ENCODE results near the gene TENT5A.
"Not testable (repeated sequence)": the region's sequence is repeated elsewhere in the genome, so short reads cannot be mapped to it uniquely, and the experiment has no call there.

Gene TENT5A

DNA sequence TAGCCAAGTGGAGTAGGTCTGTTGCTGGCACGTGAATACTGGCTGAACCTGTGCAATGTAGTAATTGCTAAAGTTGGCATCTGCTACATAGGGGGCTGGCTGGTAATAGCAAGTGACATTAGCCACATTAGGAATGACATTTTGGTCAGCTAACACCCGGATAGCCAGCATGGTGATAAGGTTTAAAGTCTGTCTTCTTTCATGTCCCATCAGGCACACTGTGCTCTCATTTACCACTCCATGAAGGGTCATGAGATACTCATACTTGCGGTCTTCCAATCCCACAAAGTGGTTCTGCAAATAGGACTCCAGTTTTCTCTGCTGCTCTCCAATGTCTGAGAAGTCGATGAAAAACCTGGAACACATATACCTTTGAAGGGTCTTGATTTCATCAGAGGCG, 2.8 kb downstream of the TENT5A start:
- DNase-seq: no peak

DNA sequence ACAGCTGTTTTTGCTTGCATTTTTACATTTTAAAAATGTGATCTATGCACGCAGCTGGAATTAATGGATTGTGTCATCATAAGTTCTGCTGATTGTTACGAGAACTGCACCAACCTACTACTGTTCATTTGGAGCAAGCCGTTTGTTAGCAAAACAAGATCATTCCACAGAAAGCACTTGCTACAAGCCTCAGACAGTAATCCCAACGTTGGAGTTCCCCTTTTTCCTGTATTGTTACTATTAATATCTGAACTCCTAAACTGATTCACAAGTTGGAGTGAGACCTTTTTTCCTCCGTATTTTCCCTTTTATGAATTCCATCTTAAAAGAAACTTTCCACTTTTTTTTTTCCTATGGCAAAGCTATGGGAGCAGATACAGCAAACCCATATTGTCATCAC, 3.5 kb downstream of the TENT5A start:
- no peak for DNase-seq

DNA sequence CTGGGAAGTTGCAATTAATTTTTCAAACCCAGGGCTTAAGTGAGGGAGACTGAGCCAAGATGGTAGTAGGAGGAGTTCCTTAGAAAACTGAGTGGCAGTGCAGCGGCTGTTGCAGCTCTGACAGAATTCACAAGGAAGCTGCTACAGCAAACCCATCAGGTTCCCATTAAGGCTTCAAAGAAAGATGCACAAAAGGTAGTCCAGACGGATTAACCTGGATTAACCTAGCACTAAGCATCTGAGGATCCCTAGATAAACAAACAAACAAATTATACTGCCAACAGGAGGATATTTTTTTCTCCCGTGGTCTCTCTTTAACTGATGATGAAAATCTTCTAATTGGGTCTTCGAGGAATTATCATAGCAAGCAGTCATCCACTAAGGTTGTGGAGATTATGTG, 5.2 kb downstream of the TENT5A start:
- DNase-seq: no peak

DNA sequence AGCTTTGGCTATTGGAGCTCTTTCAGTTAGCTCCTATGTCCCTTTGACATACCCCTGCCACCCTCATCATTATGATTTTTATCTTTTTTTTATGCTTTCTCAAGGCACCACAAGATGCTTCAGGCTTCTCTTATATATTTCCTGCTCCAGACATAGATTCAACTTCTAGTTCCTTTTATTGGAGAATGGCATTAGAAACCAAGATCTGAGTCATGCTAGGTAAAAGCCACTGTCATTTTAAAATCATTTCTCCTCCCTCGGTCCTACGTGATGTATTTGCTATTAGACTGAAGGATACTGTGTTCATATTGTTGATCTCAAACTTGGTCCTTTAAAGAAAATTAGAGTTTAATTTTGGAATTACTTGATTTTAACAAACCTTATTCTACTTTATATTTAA, 8.3 kb downstream of the TENT5A start:
- DNase-seq: no peak

DNA sequence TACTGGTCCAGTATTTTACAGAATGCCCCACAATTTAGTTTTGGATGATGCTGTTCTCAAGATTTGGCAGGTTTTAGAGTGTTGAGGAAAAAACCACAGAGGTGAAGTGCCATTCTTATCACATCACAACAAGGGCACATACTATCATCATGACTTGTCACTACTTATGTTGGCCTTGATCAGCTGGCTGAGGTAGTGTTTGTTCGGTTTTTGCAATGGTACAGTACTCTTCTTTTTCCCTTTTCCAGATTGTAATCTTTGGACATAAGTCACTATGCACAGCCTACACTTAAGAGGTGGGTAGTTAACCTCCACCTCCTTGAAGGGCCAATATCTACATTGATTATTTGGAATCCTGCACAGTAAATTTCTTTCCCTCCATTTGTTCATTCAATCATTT, 8.8 kb downstream of the TENT5A start:
- DNase-seq: no peak

DNA sequence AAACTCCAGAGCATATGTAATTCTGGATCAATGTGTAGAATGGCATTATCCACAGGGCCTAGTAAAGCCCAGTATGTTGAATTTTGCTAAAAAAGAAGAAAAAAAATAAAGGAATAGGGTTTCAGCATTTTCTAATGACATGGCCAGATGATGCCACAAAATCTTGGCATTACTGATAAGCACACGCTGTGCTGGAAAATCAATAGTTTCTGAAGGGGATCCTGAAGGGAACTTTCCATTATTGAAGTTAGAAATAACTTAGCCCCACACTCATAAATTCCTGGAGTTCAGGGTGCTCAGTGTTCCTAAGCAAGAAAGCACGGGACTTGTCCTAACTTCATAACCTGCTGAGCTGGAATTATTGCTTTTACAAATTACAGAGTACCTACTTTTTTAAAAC, 10.8 kb downstream of the TENT5A start:
- DNase-seq: no peak

DNA sequence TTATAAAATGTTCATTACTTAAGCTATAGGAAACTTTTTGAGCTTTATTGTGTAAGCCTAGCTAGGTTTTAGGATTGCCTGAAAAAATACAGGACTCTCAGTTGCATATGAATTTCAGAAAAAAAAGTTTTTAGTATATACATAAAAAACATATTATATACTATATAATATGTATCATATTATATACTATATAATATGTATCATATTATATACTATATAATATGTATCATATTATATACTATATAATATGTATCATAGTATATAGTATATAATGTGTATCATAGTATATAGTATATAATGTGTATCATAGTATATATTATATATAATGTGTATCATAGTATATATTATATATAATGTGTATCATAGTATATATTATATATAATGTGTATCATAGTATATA, 11.9 kb downstream of the TENT5A start:
- DNase-seq: not testable (repeated sequence)

DNA sequence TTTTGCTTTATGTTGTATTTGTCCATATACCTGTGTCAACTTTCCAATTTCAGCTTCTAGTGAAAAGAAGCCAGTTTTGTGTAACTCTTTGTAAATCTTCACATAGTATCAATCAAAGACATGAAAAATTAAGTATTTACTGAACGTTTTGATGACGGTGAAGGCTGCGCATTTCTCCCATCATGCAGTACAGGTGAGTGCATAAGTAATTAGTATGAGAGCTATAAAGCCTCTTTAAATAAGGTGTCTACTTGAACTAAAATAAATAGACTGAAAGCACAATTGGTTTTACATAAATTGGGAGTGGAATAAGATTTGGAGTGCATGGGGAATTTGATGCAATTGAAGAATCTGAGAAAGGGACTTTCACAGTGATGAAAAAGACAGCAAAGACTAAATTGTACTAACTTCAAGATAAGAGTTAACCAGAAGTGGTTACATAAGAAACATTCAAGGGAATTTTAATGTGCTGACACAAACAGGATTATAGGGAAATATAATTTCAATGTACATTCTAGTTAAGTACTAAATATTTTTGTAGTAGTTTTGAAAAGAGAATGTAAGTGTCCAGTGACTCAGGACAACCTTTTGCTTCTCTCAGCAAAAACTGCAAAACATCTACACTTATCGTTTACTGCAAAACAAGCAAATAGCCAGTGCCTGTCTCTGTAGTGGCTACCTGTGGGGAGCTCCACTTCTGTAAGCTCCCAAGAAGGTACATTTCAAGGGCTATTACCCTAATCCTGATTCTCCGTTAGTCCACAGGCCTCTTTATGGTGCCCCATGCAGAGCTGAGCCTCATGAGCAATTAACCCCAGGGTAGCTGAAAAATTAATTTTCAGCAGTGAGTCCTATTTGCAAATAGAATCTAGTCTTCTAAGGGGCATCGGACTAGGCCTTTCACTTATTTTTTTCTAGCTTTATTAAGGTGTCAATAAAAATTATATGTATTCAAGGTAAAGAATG, 13.0 kb downstream of the TENT5A start:
- DNase-seq: no peak

DNA sequence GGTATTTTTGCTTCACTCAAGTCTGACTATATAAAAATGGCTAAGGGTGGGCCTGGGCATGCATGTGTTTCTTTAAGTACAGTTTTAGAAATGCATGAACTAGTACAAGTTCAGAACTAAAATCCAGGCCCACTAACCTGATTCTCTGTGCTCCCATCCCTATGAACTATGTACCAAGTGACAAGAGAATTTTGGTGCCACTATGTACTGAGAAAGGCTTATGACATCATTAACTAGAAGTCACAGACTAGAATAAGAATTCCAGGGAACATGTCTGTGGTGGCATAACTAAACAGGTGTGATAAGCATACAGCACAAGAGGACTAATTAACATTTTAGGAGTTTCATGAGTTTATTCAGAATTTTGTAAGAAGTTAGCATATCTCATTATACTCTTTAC, 16.1 kb downstream of the TENT5A start:
- DNase-seq: no peak

DNA sequence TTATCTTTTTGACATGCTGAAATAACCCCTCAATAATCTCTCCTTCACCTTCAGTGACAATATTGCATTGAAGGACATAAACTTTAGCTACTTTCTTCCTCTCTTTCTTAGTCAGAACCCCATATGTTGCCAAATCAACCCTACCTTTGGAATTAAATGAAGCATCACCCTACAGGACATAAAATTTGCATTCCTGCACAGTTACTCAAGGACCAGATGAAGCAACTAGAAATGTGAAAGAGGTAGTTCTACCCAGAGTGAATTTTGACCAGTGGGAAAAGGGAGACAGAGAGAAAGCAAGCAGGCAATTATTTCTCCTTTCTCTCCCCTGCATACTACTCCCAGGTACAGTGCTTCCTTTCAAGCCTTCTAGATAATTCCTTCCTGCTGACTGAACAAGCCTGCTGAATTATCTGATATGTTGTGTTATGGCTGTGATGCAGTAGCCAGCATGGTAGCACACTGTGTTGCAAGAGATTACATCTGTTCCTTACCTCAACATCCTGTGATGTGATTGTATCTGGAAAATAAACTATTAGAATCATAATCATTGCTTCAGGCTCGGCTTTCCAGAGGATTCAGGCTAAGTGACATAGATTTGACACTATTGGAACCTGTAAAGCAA, 16.6 kb downstream of the TENT5A start:
- DNase-seq: no peak

DNA sequence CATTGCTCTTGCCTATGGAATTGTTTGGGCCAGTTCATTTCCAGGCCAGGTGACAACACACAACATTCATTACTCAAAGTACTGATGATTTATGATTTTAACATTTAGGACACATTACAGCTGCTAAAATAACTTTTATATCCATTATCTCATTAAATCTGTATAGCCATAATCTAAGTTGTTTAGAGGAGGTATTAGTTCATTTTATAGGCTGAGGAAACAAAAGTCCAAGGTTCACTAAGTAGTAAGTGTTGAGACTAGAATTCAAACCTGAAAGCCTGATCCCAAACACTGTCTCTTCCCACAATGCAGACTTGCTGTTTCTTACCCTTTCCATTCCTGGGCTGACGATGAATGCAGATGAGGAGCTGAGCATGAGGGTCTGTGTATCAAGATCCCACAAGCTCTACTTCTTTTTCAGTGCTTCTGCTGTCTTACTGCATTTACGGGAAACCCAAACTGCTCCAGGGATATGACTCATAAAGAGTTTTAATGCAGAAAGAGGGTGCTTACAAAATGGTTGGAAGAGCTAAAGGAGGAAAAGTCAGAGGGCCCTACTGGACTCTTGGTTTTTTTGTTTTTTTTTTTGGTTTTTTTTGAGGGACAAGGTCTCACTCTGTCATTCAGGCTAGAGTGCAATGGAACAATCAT, 17.9 kb downstream of the TENT5A start:
- no peak for DNase-seq

DNA sequence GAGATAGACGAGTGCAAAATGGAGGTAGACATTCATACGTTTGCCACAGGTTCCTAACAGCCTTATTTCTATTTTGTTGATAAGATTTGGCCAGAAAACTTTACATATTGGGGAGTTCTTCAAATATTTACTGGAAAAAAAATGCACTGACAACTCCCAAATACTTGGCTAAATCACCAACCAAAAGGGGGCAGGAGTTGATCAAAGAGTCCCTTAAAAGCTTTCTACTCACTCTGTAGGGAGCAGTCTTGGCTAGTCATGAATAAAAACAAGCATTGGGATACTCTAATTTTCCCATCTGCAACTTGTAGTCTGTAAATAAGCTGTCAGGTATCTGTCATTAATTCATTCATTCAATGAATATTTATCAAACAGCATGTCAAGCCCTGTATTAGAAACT, 18.4 kb downstream of the TENT5A start:
- DNase-seq: no peak

DNA sequence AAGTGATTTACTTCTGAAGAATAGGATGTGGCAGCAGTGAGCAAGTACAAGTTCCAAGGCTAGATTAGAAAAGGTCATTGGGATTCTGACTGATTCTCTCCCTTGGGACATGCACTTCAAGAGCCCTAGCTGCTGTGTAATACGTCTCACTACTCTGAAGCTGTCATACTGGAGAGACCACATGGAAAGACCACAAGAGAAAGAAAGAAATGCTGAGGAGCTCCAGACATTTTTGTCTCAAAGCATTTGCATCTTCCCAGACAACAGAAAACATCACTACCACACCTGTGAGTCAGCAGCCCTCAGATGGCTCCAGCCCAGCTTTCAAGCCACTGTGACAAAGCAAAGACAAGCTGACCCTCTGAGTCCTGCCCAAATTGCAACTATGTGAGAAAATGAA, 20.7 kb downstream of the TENT5A start:
- DNase-seq: no peak

DNA sequence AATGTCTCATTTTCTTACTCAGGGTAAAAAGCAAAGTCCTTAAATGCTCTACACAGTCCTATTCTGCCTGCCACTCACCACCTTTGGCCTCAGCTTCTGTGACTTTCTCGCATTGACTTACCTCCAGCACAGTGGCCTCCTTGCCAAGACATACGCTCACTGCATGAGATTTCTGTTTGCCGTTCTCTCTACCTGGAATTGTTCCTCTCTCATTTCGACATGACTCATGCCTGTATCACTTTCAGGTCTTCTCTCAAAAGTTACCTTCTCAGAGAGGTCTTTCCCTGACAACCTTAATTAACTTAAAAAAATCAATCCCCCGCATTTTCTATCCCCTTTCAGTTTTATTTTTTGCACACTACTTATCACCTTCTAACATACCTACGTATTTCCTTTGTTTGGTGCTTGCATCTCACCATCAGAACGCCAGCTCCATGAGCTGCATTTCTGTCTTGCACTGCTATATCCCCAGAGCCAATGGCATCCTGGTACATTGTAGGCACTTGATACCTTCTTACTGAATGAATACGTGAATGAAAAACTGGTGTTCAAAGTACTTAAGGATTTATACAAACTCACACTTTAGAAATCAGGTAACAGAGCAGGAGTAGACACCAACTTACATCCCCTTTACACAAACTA, 24.5 kb downstream of the TENT5A start:
- no peak for DNase-seq

DNA sequence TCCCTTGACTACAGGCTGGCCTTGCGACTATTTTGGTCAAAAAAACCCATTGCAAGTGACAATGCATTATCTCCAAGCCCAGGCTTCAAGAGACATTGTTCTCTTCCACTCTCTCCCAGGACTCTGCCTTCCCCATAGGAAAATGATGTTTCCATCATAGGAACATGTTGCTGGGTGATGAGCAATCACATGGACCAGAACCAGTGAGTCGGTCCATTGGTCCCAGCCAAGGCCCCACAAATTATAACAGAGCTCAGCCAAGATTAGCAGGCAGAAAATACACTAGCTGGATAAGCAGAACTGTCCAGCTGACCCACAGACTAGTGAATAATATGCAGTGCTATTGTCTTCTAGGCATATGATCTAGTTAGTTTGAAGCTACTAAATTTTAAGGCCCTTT, 27.4 kb downstream of the TENT5A start:
- no peak for DNase-seq

DNA sequence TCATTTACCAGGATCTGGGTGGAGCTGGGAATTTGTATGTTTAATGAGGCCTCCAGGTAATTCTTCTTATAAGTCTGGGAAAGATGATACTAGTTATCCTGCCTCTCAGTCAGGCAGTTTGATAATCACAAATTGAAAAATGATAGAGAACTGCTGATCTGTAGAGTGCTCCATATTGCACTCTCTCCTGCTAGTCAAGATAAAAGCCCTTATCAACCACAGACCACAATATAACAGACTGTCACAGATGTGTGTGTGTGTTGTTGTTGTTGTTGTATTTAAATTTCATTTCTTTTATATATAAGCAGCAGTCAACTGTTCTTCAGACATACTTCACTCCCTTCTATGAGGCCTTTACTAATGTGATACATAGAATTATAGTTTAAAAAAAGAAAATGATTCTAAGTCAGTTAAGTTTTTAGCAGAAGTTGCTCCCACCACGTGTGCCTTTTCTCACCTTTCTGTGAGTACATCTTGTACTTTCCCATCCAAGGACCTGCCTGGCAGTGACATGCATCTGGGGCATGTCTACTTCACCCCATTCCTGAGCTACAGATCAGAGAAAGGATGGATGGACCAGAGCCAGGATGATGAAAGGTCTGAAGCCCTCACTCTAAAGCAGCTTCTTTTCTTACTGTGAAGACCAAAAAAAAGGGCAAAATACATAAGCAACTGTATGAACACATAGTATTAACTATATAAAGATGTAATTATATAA, 29.8 kb downstream of the TENT5A start:
- no peak for DNase-seq

DNA sequence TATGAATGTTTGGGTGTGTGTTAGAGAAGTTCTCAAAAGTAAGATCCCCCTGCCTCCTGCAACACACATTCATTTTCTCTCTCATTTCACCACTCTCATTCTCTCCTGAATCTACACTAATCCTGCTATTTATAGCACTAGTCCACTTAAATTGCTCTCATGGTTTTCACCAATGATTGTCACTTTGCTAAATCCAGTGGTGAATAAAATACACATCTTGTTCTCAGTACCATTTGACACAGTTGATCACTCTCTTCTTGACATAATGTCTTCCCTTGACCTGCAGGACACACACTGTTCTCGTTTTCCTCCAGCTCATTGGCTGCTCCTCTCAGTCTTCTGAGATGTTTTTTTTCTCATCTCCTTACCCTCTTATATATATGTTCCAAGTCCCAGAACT, 32.1 kb downstream of the TENT5A start:
- no peak for DNase-seq

DNA sequence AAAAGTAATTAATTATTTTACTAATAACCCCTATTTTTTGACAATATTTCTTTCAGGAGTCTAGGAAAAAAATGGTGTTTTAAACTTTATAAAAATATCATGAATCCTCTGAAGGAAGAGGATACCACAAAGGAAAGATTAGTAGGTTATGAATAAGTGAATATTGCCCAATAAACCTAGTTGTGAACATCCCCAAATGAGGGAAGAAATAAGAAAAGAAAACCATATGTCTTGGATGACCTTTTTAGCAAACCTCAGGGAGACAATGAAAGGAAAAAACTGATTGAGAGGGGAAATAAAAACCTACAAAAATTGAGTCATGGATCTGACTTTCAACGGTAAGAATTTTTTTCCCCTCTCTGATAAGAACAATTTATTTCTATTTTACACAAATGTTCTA, 34.4 kb downstream of the TENT5A start:
- no peak for DNase-seq

DNA sequence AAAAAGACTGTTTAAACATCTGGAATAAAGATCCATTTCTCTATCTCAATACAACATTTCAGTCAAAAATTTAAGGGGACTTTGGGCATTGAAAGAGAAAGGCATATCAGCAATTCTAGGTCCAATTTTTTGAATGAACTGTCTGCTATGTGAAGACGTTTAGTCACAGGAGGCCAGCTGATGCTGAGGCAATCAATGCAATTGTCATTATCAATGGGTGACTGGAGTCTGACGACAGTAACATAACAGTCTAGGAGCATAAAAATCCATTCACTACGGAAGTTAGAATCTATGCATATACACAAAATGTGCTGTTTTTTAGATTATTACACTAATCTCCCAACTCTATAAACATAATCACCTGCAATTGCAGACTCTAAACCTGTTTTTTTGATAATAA, 37.8 kb downstream of the TENT5A start:
- DNase-seq: no peak

DNA sequence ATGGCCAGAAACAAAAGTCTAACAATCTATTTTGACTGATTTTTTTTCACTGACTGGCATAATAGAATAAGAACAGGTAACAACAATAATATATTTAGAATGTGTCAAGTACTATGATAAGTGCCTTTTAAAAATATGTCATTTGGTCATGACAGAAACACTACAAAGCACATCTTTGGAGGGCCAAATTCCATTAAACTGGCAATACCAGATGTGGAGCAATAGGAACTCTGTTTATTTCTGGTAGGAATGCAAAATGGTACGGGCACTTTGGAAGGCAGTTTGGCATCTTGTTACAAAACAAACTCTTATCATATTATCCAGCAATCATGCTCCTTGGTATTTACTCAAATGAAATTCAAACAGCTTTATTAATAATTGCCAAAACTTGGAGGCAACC, 39.3 kb downstream of the TENT5A start:
- DNase-seq: no peak

DNA sequence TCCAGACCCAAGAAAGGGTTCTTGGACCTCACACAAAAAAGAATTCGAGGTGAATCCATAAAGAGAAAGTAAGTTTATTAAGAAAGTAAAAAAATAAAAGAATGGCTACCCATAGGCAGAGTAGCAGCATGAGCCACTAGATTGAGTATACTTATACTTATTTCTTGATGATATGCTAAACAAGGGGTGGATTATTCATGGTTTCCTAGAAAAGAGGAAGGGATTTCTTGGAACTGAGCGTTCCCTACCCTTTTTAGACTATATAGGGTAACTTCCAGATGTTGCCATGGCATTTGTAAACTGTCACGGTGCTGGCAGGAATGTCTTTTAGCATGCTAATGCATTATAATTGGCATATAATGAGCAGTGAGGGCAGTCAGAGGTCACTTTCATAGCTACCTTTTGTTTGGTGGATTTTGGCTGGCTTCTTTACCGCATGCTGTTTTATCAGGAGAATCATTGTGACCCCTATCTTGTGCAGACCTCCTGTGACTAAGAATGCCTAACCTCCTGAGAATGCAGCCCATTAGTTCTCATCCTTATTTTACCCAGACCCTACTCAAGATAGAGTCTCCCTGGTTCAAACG, 44.3 kb downstream of the TENT5A start:
- DNase-seq: no peak

DNA sequence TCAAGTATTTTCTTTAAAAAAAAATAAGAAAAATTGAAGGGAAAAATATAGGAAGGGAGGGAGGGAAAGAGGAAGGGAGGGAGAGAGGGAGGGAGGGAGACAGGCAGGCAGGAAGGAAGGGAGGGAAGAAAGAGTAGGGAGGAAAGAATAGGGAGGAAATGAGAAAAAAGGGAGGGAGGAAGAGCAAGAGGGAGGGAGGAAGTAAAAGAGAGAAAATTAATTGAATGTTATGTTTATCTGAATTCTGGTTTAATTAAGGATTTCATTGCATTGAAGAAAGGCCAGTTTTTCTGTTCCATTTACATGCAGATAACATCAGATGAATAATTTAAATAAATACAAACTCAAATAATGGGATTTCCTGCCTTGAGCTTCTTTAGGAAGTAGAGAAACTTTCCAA, 47.8 kb downstream of the TENT5A start:
- DNase-seq: no peak

DNA sequence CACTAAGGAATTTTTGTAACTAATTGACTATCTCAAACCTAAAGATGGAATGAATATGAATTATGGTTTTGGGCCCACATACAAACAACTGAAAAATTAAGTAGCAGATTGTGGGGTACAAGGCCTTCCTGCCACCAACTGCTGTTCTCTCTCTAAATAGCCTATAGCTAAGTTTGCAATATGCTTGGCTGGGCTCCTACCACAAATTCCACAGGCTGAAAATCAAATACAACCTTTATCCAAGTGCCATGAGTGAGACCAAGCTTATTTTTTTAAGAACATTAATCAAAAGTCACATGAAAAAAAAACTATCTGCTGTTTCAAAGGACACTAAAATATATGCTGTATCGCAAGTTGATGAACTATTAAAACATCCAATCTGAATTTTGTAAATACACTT, 52.1 kb downstream of the TENT5A start:
- no peak for DNase-seq

Data from stimulated activated CD4-positive, alpha-beta T cell treated with anti-CD3 and anti-CD28 coated beads, Interleukin-12 subunit alpha, Interleukin-12 subunit beta, amount 100 ng/mL, for 4 hours (primary cell).